ENCODE measurements around the gene ZNF629. TPM values are rescaled to one million over a fixed set of nuclear protein-coding genes. Genes with fewer than 3 reads are reported as not detected.
"Not testable (repeated sequence)": the region's sequence is repeated elsewhere in the genome, so short reads cannot be mapped to it uniquely, and the experiment has no call there.

Gene ZNF629
- total RNA-seq (2014; rRNA removed; shearing (Covaris generic)): 5.0 and 6.5 TPM in 2 replicates

DNA sequence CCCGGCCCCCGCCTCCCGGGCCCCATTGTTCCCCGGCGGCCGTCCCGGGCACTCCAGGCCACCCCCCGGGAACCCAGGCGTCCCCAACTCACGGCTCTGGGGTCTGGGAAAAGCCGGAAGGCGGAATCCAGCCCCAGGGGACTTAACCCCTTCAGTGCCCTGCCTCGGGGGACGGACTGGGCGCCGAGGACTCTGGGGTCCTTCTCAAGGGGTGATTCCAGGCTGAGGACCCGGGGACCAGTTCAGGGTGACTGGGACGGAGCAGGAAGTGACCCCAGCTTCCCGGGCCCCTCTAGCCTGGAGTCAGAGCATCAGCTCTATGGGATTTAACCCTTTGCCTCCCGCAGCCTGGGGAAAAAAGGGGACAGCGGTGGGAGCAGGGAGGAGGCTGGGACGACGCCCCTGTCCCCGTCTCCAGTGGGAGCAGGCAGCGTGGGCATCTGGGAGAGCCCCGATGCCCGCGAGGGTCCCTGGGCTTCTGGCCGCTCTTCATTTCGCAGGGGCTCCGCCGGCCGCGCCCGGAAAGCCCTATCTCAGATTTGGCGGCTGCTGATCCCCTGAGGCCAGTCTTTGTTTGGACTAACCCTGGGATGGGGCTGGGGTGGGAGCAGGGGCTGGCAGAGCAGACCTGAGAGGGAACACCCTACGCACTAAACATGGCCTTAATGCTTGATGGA is at the start of gene ZNF629:
Gene ZNF629 (minus strand): TSS at position 270 of the 677 bp plus-strand sequence. CDS start 2,723 bp downstream, outside the sequence.
- peak; percentile 49 for DNase-seq (ENCODE audit: low read depth)

GRCh38 chr16:30834130-30834740 is 47.2 kb upstream of the ZNF629 start:
- DNase-seq (ENCODE audit: low read depth): no peak

- DNase-seq (ENCODE audit: low read depth): no peak
Measured at GRCh38 chr16:30830072-30830417, 43.0 kb upstream of the ZNF629 start.

GRCh38 chr16:30829130-30830071 is 42.4 kb upstream of the ZNF629 start:
- DNase-seq (ENCODE audit: low read depth): no peak

- no peak for DNase-seq (ENCODE audit: low read depth)
Measured at GRCh38 chr16:30821891-30822290, 34.9 kb upstream of the ZNF629 start.

DNA sequence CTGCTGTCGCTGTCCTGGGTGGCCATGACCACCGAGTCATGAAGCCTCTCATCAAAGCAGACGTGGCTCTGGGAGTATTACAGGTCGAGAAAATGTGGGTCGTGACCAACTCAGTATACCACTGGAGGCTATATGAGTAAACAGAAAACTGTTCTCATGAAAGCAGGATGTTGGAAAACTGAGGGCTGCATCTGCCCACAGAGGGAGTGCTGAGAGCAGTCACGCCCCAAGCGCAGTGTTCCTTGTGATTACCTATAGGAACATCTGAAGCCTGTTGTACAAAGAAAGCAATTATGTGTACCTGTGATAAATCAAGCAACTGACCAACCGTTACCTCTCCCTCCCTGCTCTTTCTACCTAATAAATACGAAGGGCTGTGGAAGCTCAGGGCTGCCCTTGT is 34.4 kb upstream of the ZNF629 start:
- not testable (repeated sequence) for DNase-seq (ENCODE audit: low read depth)

GRCh38 chr16:30820952-30821421 is 34.0 kb upstream of the ZNF629 start:
- DNase-seq (ENCODE audit: low read depth): no peak

DNA sequence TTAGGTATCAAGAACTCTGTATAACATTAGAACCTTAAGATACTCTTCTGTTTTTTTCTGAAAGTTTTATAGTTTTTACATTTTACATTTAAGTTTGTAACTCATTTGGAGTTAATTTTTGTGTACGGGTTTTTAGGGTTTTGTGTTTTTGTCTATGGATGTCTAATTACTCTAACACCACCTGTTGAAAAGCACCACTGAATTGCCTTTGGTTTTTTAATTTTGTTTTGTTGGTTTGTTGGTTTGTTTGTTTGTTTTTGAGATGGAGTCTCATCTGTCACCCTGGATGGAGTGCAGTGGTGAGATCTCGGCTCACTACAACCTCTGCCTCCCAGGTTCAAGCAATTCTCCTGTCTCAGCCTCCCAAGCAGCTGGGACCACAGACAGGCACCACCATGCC is 29.8 kb upstream of the ZNF629 start:
- DNase-seq (ENCODE audit: low read depth): no peak

DNA sequence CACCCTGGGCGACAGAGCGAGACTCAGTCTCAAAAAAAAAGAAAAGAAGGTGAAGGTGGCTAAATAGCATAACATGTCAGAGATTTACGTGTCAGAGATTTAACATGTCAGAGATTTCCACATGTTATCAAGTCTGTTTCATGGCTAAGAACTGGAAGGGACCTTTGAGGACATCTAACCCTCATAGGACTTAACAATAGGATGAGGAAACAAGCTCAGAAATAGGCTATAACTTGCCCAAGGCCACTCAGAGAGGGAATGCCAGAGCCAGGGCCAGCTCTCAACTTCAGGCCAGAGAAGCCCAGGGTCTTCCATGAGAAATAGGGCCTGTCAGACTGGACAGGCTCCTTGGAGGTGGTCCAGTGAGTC is 26.8 kb upstream of the ZNF629 start:
- DNase-seq (ENCODE audit: low read depth): no peak

DNA sequence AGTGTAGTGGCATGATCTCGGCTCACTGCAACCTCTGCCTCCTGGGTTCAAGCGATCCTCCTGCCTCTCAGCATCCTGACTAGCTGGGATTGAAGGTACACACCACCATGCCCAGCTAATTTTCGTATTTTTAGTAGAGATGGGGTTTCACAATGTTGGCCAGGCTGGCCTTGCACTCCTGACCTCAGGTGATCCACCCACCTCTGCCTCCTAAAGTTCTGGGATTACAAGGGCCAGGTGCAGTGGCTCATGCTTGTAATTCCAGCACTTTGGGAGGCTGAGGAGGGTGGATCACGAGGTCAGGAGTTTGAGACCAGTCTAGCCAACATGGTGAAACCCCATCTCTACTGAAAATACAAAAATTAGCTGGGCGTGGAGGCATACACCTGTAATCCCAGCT is 22.7 kb upstream of the ZNF629 start:
- not testable (repeated sequence) for DNase-seq (ENCODE audit: low read depth)

GRCh38 chr16:30808890-30809426 is 22.0 kb upstream of the ZNF629 start:
- not testable (repeated sequence) for DNase-seq (ENCODE audit: low read depth)

GRCh38 chr16:30808146-30808545 is 21.1 kb upstream of the ZNF629 start:
- DNase-seq (ENCODE audit: low read depth): no peak

DNA sequence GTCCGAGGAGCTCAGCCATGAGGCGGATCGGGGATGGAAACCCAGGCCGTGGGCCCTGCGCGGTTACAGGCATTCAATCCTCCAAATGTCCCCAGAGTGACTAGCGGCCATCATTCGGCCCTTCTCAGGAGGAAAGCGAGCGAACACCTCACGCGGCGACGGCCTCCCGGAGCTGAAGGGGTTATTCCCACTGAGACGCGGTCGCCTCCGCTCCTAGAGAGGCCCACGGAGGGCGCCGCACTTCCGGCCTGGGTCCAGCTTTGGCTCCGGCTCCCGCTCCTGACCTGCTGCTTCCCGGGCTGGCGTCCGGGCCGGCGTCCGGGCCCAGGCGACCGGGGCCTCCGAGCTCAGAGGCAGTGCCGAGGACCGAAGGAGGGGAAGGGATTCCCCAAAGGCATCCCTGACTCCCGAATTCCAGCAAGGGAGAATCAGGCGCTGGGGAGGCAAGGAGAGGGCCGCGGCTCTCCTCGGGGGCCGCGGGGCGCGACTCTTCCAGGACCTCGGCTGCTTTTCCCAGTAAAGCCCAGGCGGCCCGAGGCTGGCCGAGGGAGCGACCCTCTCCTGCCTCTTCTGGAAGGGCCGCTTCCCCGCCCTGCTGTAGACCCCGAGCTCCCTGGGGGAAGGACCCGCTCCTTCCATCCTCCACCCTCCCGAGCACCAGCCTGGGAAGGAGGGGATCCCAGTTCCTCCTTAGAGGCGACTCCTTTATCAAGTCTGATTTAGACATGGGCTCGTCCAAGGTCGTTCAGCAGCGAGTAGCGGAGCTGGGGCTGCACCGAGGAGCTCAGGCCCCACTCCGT is 18.6 kb upstream of the ZNF629 start:
- peak; percentile 76 for DNase-seq (ENCODE audit: low read depth)

DNA sequence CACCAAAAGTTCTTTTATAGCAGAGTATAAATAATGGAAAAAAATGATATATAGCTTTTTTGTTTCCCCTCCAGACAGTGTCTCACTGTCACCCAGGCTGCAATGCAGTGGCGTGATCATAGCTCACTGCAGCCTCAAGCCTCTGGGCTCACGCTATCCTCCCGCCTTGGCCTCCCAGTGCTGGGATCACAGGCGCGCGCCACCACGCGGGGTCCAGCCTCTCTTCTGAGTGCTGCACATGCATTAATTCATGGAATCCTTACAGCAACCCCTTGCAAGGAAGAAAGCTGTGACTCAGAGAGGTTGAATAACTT is 18.0 kb upstream of the ZNF629 start:
- no peak for DNase-seq (ENCODE audit: low read depth)

DNA sequence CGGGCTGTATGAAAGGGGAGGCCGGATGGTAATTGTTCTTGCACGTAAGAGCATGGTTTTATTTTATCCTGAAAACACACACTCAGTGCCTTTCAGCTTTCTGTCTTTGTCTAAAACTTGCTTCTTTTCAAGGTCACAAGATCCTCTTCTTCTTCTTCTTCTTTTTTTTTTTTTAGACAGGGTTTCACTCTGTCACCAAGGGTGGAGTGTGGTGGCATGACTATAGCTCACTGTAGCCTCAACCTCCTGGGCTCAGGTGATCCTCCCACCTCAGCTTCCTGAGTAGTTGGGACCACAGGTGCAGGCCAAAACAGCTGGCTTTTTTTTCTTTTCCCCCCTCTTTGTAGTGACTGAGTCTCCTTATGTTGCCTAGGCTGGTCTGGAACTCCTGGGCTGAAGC is 15.9 kb upstream of the ZNF629 start:
- DNase-seq (ENCODE audit: low read depth): no peak

- no peak for DNase-seq (ENCODE audit: low read depth)
Measured at GRCh38 chr16:30797670-30798309, 10.8 kb upstream of the ZNF629 start.

- DNase-seq (ENCODE audit: low read depth): no peak
Measured at GRCh38 chr16:30794634-30795033, 7.6 kb upstream of the ZNF629 start.

DNA sequence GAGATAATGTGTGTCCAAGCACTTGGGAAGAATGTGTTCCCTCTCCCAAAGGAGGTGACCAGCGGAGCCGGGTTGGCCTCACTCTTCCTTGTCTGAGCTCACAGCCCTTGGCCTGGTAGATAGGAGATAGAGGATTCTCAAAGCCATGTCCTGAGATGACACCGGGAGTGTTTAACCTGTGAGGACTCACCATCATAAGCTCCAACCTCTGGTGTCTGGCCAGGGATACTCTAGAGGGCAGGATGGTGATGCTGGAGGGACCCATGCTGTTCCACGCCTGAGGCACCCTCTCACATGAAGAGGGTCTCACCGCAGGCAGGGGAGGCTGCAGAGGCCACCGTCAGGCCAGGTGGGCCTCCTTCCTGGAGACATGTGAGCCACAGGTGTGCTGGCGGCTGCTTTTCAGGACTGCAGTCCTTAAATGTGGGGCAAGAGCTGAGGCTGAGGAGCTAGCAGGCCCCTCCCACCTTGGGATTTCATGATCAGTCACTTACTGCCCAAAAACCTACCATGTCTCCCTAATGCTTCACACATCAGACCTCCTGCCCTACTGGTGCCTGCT is 6.6 kb upstream of the ZNF629 start:
- no peak for DNase-seq (ENCODE audit: low read depth)

DNA sequence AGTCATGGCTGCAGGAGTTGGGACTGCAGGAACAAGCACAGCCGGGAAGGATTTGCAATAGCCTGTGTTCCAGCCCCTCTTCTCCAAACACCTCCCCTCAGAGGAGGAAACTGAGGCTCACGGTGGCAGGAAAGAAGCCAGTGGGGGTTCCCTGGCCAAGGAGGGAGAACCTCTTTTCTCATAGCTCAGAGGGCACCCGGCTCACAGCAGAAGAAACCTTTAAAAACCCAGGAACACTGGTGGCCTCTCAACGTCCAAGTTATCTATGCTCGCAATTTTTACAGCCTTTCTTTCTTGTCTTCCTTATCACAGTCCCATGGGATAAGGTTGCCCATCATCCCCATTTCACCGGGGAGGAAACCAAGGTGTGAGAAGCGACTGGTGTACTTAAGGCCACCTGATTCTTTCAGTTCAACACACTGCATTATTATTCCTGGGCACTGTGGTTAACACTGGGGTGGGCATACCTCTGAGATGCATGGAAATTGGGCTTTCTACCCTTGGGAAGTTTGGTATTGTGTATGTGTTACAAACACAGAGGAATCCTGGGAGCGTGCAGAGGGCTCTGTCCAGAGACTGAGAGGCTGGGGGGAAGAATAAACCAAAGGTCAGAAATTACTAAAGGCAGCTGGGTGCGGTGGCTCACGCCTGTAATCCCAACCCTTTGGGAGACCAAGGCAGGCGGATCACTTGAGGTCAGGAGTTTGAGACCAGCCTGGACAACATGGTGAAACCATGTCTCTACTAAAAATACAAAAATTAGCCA is 791 bp upstream of the ZNF629 start:
- DNase-seq (ENCODE audit: low read depth): no peak
